ENCODE results near the gene PCP2.
A peak's percentile ranks its signal among the peaks of the same experiment; 100 is the strongest.

Gene PCP2

GRCh38 chr19:7641290-7642276, 8.1 kb upstream of the PCP2 start:
- Histone ChIP-seq H3K4me1 (ENCODE audit: control insufficient read depth, insufficient read depth, low read depth, low read length) (peaks cover 15% of the 10 kb centered on the region), H3K27ac (ENCODE audit: low read length, poor library complexity, severe bottlenecking) (no peak overlapping the region), H2BK15ac (ENCODE audit: low read depth, poor library complexity, severe bottlenecking) (no peak overlapping the region), H3K4me2 (ENCODE audit: low read length, poor library complexity, severe bottlenecking) (no peak overlapping the region), H3K9ac (ENCODE audit: low read length) (no peak overlapping the region), H3K14ac (ENCODE audit: low read length in 2 of 2) (no peak overlapping the region), H4K8ac (ENCODE audit: low read length) (no peak overlapping the region), H2AK5ac (ENCODE audit: low read length, severe bottlenecking) (no peak overlapping the region), H3K23ac (ENCODE audit: low read length in 2 of 2) (no peak overlapping the region), H3K4ac (ENCODE audit: low read depth in 1 of 2, low read length in 2 of 2) (no peak overlapping the region), H3K36me3 (ENCODE audit: control insufficient read depth in 1 of 2, insufficient read depth in 2 of 2, low read depth in 1 of 2, low read length in 2 of 2) (peaks cover 0 to 63% of the 10 kb centered on the region in 2 experiments), H3K79me1 (replicated peaks; ENCODE audit: low read length, poor library complexity, severe bottlenecking) (peaks cover 12% of the 10 kb centered on the region), H3K9me3 (ENCODE audit: control insufficient read depth, low read length) (no peaks in the 10 kb centered on the region), H2BK5ac (ENCODE audit: low read depth, low read length, poor library complexity, severe bottlenecking) (no peak overlapping the region), H2AFZ (ENCODE audit: low read depth, low read length) (no peak overlapping the region), H4K91ac (ENCODE audit: low read length) (no peak overlapping the region), H3K4me3 (ENCODE audit: insufficient read depth in 1 of 2, low read depth in 1 of 2, low read length in 2 of 2) (no peak overlapping the region), H3K18ac (ENCODE audit: low read depth in 1 of 2, low read length in 2 of 2) (no peak overlapping the region), H3K27me3 (ENCODE audit: control insufficient read depth in 1 of 2, insufficient read depth in 1 of 2, low read length in 2 of 2) (peaks cover 0 to 39% of the 10 kb centered on the region in 2 experiments), H2BK120ac (ENCODE audit: low read depth, low read length) (no peak overlapping the region), H2BK12ac (ENCODE audit: low read length in 2 of 2) (no peak overlapping the region)
- no peak for DNase-seq
- 89% methylated on average over 40 of the region's 43 CpGs for WGBS

DNA sequence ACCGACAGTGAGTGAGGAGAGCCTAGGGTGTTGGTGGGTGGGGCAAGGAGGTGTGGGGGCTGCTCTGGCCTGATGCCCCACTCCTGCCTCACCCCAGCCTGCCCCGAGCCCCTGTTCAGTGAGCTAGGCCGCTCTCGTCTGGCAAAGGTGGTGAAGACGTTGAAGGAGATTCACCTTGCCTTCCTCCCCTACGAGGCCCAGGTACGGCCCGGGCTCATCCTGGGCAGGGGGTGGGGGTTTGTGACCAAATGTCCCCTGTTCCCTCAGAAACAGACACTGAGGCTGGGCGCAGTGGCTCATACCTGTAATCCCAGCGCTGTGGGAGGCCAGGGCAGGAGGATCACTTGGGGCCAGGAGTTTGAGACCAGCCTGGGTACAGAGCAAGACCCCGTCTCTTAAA, 7.3 kb upstream of the PCP2 start:
- 93% methylated on average over 11 of the region's 11 CpGs for WGBS
- H3K79me1 ChIP-seq (replicated peaks; ENCODE audit: low read length, poor library complexity, severe bottlenecking) = peaks cover 14% of the 10 kb centered on the region
- H3K9me3 ChIP-seq (ENCODE audit: control insufficient read depth, low read length) = no peaks in the 10 kb centered on the region
- H3K14ac ChIP-seq (ENCODE audit: low read length in 2 of 2) = no peak overlapping the region
- no peak overlapping the region for H4K91ac ChIP-seq (ENCODE audit: low read length)
- H3K9ac ChIP-seq (ENCODE audit: low read length) = no peak overlapping the region
- no peak overlapping the region for H2BK15ac ChIP-seq (ENCODE audit: low read depth, poor library complexity, severe bottlenecking)
- peak overlapping the region in 1 of 2 experiments; percentile 9 for H3K4ac ChIP-seq (ENCODE audit: low read depth in 1 of 2, low read length in 2 of 2)
- H4K8ac ChIP-seq (ENCODE audit: low read length) = no peak overlapping the region
- no peak for DNase-seq
- no peak overlapping the region for H3K4me2 ChIP-seq (ENCODE audit: low read length, poor library complexity, severe bottlenecking)
- no peak overlapping the region for H3K27ac ChIP-seq (ENCODE audit: low read length, poor library complexity, severe bottlenecking)
- H3K4me1 ChIP-seq (ENCODE audit: control insufficient read depth, insufficient read depth, low read depth, low read length) = peaks cover 20% of the 10 kb centered on the region
- peaks cover 0 to 56% of the 10 kb centered on the region in 2 experiments for H3K36me3 ChIP-seq (ENCODE audit: control insufficient read depth in 1 of 2, insufficient read depth in 2 of 2, low read depth in 1 of 2, low read length in 2 of 2)
- no peak overlapping the region for H2AK5ac ChIP-seq (ENCODE audit: low read length, severe bottlenecking)
- H3K18ac ChIP-seq (ENCODE audit: low read depth in 1 of 2, low read length in 2 of 2) = no peak overlapping the region
- H3K23ac ChIP-seq (ENCODE audit: low read length in 2 of 2) = no peak overlapping the region
- H3K27me3 ChIP-seq (ENCODE audit: control insufficient read depth in 1 of 2, insufficient read depth in 1 of 2, low read length in 2 of 2) = peaks cover 0 to 40% of the 10 kb centered on the region in 2 experiments
- no peak overlapping the region for H2BK120ac ChIP-seq (ENCODE audit: low read depth, low read length)
- no peak overlapping the region for H2BK12ac ChIP-seq (ENCODE audit: low read length in 2 of 2)
- no peak overlapping the region for H3K4me3 ChIP-seq (ENCODE audit: insufficient read depth in 1 of 2, low read depth in 1 of 2, low read length in 2 of 2)
- no peak overlapping the region for H2AFZ ChIP-seq (ENCODE audit: low read depth, low read length)
- H2BK5ac ChIP-seq (ENCODE audit: low read depth, low read length, poor library complexity, severe bottlenecking) = no peak overlapping the region

DNA sequence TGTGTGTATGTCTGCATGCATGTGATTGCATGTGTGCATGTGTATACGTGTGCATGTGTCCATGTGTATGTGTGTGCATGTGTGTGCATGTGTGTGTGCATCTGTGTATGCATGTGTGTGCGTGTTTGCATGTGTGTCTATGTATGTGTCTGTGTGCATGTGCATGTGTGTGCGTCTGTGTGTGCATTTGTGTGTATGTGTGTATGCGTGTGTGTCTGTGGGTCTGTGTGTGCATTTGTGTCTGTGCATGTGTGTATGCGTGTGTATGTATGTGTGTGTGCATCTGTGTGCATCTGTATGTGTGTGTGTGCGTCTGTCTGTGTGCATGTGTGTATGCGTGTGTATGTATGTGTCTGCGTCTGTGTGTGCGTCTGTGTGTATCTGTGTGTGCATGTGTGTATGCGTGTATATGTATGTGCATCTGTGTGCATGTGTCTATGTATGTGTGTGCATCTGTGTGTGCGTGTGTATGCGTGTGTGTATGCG, 6.4 kb upstream of the PCP2 start:
- Histone ChIP-seq H3K23ac (ENCODE audit: low read length in 2 of 2) (no peak overlapping the region), H2AK5ac (ENCODE audit: low read length, severe bottlenecking) (no peak overlapping the region), H2BK5ac (ENCODE audit: low read depth, low read length, poor library complexity, severe bottlenecking) (no peak overlapping the region), H4K8ac (ENCODE audit: low read length) (no peak overlapping the region), H3K18ac (ENCODE audit: low read depth in 1 of 2, low read length in 2 of 2) (no peak overlapping the region), H3K14ac (ENCODE audit: low read length in 2 of 2) (no peak overlapping the region), H3K36me3 (ENCODE audit: control insufficient read depth in 1 of 2, insufficient read depth in 2 of 2, low read depth in 1 of 2, low read length in 2 of 2) (peaks cover 0 to 49% of the 10 kb centered on the region in 2 experiments), H3K4me1 (ENCODE audit: control insufficient read depth, insufficient read depth, low read depth, low read length) (peaks cover 20% of the 10 kb centered on the region), H2AFZ (ENCODE audit: low read depth, low read length) (no peak overlapping the region), H3K79me1 (replicated peaks; ENCODE audit: low read length, poor library complexity, severe bottlenecking) (peaks cover 14% of the 10 kb centered on the region), H4K91ac (ENCODE audit: low read length) (peak overlapping the region; percentile 9), H3K4ac (ENCODE audit: low read depth in 1 of 2, low read length in 2 of 2) (no peak overlapping the region), H3K9ac (ENCODE audit: low read length) (no peak overlapping the region), H2BK12ac (ENCODE audit: low read length in 2 of 2) (no peak overlapping the region), H2BK15ac (ENCODE audit: low read depth, poor library complexity, severe bottlenecking) (no peak overlapping the region), H3K27ac (ENCODE audit: low read length, poor library complexity, severe bottlenecking) (no peak overlapping the region), H2BK120ac (ENCODE audit: low read depth, low read length) (no peak overlapping the region), H3K4me2 (ENCODE audit: low read length, poor library complexity, severe bottlenecking) (no peak overlapping the region), H3K9me3 (ENCODE audit: control insufficient read depth, low read length) (no peaks in the 10 kb centered on the region), H3K4me3 (ENCODE audit: insufficient read depth in 1 of 2, low read depth in 1 of 2, low read length in 2 of 2) (no peak overlapping the region), H3K27me3 (ENCODE audit: control insufficient read depth in 1 of 2, insufficient read depth in 1 of 2, low read length in 2 of 2) (peaks cover 0 to 41% of the 10 kb centered on the region in 2 experiments)
- no peak for DNase-seq
- WGBS = 92% methylated on average over 13 of the region's 13 CpGs

DNA sequence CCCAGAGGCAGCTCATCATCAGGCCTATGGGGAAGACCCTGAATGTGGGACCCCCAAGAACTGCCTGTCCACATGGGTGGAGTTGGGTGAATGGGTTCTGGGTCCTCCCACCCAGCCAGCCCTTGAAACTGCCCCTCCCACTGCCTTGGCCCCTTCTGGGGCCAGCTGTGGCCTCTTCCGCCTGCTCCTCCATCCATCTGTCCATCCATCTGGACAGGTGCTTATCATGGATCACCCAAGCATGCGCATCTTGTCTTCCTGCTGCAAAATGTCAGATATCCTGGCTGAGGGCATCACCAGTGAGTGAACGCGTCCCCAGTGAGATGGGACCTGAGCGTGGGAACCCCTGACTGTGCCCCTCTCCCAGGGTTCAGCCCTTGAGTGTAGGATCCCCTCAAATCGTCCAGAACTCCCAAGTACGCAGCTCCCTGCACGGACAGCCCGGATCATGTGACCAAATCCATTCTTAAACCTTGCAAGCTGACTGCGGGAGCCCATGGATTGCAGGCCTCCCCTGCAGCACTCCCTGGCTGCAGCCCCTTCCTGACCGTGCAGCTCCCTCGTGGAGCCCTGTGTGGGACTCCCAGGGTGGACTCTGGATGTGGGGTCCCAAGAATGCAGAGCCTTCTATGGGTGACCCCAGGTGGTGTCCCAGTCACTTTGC, 5.4 kb upstream of the PCP2 start:
- no peak overlapping the region for H2BK15ac ChIP-seq (ENCODE audit: low read depth, poor library complexity, severe bottlenecking)
- H3K18ac ChIP-seq (ENCODE audit: low read depth in 1 of 2, low read length in 2 of 2) = no peak overlapping the region
- H4K8ac ChIP-seq (ENCODE audit: low read length) = no peak overlapping the region
- H2BK12ac ChIP-seq (ENCODE audit: low read length in 2 of 2) = no peak overlapping the region
- DNase-seq = no peak
- H4K91ac ChIP-seq (ENCODE audit: low read length) = no peak overlapping the region
- no peak overlapping the region for H3K14ac ChIP-seq (ENCODE audit: low read length in 2 of 2)
- H3K4me3 ChIP-seq (ENCODE audit: insufficient read depth in 1 of 2, low read depth in 1 of 2, low read length in 2 of 2) = no peak overlapping the region
- WGBS = 93% methylated on average over 12 of the region's 12 CpGs
- no peak overlapping the region for H3K4me2 ChIP-seq (ENCODE audit: low read length, poor library complexity, severe bottlenecking)
- H3K79me1 ChIP-seq (replicated peaks; ENCODE audit: low read length, poor library complexity, severe bottlenecking) = peaks cover 15% of the 10 kb centered on the region
- no peak overlapping the region for H2BK5ac ChIP-seq (ENCODE audit: low read depth, low read length, poor library complexity, severe bottlenecking)
- H3K27me3 ChIP-seq (ENCODE audit: control insufficient read depth in 1 of 2, insufficient read depth in 1 of 2, low read length in 2 of 2) = peaks cover 0 to 42% of the 10 kb centered on the region in 2 experiments
- H3K23ac ChIP-seq (ENCODE audit: low read length in 2 of 2) = no peak overlapping the region
- H3K9ac ChIP-seq (ENCODE audit: low read length) = no peak overlapping the region
- H2AFZ ChIP-seq (ENCODE audit: low read depth, low read length) = no peak overlapping the region
- H2AK5ac ChIP-seq (ENCODE audit: low read length, severe bottlenecking) = no peak overlapping the region
- H3K4ac ChIP-seq (ENCODE audit: low read depth in 1 of 2, low read length in 2 of 2) = no peak overlapping the region
- peaks cover 0 to 41% of the 10 kb centered on the region in 2 experiments for H3K36me3 ChIP-seq (ENCODE audit: control insufficient read depth in 1 of 2, insufficient read depth in 2 of 2, low read depth in 1 of 2, low read length in 2 of 2)
- peaks cover 20% of the 10 kb centered on the region for H3K4me1 ChIP-seq (ENCODE audit: control insufficient read depth, insufficient read depth, low read depth, low read length)
- no peak overlapping the region for H2BK120ac ChIP-seq (ENCODE audit: low read depth, low read length)
- no peaks in the 10 kb centered on the region for H3K9me3 ChIP-seq (ENCODE audit: control insufficient read depth, low read length)
- H3K27ac ChIP-seq (ENCODE audit: low read length, poor library complexity, severe bottlenecking) = no peak overlapping the region

Measured in mesenchymal stem cell (in vitro differentiated cells and primary cell).